GM12874 (cell line): ENCODE data around the gene PNPLA1.

Experiments
- TF ChIP-seq, protein P1 (sequence below): IDR thresholded peaks from 2 replicates; pipeline ENCODE4 v1.5.1; 2011; ENCODE audit warnings: low read depth, mild to moderate bottlenecking, control low read depth, low read length, moderate library complexity; ENCODE audit not compliant: insufficient read depth

Gene PNPLA1

DNA sequence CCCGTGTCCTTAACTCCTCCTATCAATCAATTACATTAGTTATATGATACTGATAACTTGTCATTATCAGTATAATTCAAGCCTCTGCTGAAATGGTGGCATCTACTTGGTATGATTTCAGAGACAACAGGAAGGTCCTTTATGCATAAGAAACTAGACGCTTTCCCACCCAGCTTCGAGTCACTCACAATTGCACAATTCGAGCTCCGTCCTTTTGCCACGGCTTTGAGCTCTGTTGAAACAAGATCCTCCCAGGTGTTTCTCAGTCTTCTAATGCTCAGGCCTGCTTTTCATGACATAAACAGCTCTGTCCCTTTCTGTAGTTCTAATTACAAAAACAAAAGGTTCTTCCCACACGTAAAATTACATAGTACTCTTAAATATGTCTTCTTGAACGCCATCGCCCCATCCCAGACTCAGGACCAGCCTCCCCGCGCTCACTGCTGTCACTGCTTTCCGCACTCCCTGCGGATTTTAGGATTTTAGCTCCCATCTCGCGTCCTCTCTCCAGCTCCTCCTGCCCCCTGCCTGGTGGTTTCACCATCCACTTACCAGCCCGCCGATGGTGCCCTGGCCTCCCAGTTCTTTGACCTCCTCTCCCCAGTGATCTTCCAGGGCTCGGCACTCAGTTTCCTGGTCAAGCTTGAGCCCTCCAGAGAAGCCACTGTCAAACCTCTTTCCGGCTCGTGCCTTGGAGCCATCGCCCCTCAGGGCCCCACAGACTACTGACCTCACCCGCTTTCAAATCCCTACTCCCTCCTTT is 23.2 kb upstream of the PNPLA1 start:
- TF ChIP-seq, protein P1, sequence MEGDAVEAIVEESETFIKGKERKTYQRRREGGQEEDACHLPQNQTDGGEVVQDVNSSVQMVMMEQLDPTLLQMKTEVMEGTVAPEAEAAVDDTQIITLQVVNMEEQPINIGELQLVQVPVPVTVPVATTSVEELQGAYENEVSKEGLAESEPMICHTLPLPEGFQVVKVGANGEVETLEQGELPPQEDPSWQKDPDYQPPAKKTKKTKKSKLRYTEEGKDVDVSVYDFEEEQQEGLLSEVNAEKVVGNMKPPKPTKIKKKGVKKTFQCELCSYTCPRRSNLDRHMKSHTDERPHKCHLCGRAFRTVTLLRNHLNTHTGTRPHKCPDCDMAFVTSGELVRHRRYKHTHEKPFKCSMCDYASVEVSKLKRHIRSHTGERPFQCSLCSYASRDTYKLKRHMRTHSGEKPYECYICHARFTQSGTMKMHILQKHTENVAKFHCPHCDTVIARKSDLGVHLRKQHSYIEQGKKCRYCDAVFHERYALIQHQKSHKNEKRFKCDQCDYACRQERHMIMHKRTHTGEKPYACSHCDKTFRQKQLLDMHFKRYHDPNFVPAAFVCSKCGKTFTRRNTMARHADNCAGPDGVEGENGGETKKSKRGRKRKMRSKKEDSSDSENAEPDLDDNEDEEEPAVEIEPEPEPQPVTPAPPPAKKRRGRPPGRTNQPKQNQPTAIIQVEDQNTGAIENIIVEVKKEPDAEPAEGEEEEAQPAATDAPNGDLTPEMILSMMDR = no peak

DNA sequence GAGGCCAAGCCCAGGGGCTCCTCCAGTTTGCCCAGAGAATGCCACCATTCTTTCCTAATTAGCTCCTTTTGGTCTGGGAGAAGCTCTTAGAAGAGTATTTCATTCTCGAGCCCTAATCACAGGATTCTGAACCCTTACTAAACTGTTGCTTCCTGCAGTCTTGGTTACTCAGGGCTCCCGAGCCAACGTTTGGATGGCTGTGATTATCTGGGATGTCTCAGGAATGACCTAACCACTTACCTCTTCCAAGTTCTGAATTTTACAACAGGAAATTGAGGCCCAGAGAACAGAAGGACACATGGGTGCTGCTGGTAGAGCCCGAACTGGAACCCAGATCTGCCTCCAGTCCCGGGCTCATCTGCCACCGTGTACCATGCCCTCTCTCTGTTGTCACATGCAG is 22.2 kb upstream of the PNPLA1 start:
- TF ChIP-seq, protein P1 = no peak

DNA sequence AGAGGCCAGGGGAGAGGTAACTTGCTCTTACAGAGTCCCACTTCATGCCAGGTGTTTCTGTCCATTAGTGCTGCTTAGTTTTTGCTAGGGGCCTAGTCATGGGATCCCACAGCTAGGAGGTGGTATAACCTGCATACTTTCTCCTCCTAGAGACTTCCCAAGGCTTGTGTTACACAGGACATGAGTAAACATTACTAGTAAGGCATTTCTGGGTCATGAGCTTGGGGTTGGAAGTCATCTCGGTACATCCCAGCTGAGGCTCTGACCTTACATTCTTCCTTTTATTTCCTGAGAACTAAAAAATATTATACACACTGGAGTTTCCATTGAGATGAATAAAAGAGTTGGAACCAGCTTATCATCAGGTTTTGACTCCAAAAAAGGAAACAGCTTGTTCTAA is 20.9 kb upstream of the PNPLA1 start:
- TF ChIP-seq, protein P1 = no peak

DNA sequence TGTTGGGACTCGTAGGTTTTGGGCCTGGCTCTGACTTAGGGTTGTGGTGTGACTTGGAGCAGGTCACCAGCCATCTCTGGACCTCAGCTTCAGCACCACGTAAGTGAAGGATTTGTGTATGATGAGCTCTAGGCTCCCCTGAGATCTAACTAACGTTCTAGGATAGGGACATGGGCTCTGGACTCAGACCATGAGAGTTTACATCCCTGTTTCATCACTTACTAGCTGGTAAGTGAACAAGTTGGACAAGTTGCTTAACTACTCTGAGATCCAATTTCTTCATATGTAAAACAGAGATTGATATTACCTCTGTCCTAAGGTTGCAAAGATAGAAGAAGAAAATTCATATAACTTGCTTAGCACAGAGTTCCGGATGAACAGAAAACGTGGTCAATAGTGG is 20.3 kb upstream of the PNPLA1 start:
- TF ChIP-seq, protein P1 = no peak

DNA sequence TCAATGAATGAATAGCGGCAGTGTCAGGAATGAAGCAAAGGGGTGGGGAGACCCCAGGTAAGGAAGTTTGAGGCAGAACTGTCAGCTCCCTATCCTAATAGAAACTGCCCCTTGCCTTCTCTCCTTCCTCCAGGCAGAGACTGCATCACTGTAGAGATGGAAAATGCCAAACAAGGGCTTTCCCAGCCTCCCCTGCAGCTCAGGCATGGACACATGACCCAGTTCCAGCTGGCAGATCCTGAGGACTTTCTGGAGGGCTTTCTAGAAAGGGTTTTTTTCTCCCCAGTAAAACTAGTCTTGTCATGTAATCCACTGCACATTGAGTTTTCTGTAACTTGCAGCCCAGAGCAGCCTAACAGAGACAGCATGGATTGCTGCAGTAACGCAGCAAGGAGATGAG is 17.9 kb upstream of the PNPLA1 start:
- TF ChIP-seq, protein P1 = no peak

DNA sequence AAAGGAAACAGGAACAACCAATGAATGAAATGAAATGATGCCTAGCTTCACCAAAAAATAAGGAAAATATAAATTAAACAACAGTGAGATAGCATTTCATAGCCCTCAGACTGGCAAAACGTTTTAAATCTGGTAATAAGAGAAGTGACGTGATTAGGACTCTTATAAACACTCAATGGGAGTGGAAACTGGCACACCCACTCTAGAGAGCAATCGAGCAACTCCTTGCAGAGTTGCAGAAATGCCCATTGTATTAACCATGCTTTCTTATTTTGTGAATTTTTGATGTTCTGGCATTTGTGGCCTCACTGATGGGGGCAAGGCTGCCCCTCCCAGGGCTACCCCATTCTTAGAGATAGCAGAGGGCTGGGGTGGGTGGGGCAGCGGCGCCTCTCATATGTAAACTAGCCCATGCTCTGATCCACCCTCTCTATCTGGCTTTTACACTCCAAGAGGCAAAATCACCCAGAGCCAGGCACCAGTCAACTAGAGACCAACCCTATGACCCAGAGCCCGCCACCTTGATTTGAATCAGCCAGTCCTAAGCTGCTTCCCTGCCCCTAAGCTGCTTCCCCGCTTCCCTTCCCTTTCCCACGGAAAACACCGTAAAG is 6.4 kb upstream of the PNPLA1 start:
- TF ChIP-seq, protein P1 = no peak

DNA sequence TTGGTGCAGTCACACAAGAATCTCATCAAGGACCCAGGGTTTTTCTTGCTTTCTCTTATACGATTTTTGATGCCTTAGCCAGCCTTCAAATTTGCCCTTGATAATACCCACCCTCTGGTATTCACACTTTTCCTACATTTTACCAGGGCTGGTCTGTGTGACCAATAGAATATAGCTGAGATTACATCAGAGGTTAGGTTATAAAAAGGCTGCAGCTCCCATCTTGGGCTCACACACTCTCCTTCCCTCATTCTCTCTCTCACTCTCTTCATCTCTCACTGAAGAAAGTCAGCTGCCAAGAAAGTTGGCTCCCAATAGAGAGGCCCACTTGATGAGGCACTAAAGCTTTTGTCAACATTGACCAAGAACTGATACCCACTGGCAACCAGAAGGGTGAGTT is 4.1 kb upstream of the PNPLA1 start:
- TF ChIP-seq, protein P1 = no peak
